Endothelial cell of umbilical vein (primary cell): ENCODE results near the gene SLC15A1. TPM values are rescaled to one million over a fixed set of nuclear protein-coding genes. Genes with fewer than 3 reads are reported as not detected.

Source experiments
- BruUV-seq: library from RNA; stranded (reverse); fragments of 400-500 nt; replicated peaks from 2 replicates; lab custom pipeline; 2021; lab: Mats Ljungman, UMichigan
- CTCF ChIA-PET: fragments of 300-600, 350-600 bp; sonication (Branson Sonifier 250); formaldehyde crosslinking; loops from one replicate; lab custom pipeline; 2021; ENCODE audit warnings: antibody characterized with exemption, inconsistent platforms; lab: Charles Lee
- POLR2A ChIA-PET: fragments of 300-600, 350-600 bp; sonication (Branson Sonifier 250); formaldehyde crosslinking; loops from one replicate; lab custom pipeline; 2021; ENCODE audit warnings: antibody characterized with exemption, inconsistent platforms; lab: Charles Lee
- DNase-seq: peaks from one replicate; pipeline ENCODE4 v3.0.0-alpha.2; 2011; ENCODE audit warnings: low read depth, low spot score
- FAIRE-seq: peaks from 2 replicates; lab custom pipeline; 2011; peaks lifted over from hg19 to GRCh38; lab: Jason Lieb, UNC
- H2AFZ ChIP-seq: 2 replicates; pipeline ENCODE4 v1.6.0; 2012; ENCODE audit warnings: low read depth, low read length, control low read depth, inconsistent platforms
- H3K27ac ChIP-seq: 2 replicates; pipeline ENCODE4 v1.5.1; 2011; ENCODE audit warnings: low read depth, mild to moderate bottlenecking, control low read depth, low read length, moderate library complexity; ENCODE audit not compliant: insufficient read depth
- H3K27me3 ChIP-seq, 2 experiments: 2 replicates each; pipeline versions ENCODE4 v1.6.0 to v1.6.1; 2011; ENCODE audit warnings: low read length in 2 of 2, mixed read lengths in 1 of 2; ENCODE audit not compliant: control insufficient read depth in 2 of 2, insufficient read depth in 2 of 2
- H3K36me3 ChIP-seq, 2 experiments: 2 replicates in 1 of 2; 3 replicates in 1 of 2; pipeline ENCODE4 v1.5.1; 2011; ENCODE audit warnings: low read length in 2 of 2, mild to moderate bottlenecking in 1 of 2, moderate library complexity in 1 of 2; ENCODE audit not compliant: control insufficient read depth in 2 of 2, insufficient read depth in 2 of 2; ENCODE audit errors: extremely low read depth in 1 of 2
- H3K4me1 ChIP-seq: 3 replicates; pipeline ENCODE4 v1.5.1; 2011; ENCODE audit warnings: mild to moderate bottlenecking, low read length; ENCODE audit not compliant: control insufficient read depth, insufficient read depth; ENCODE audit errors: extremely low read depth
- H3K4me2 ChIP-seq: 2 replicates; pipeline ENCODE4 v1.6.1; 2011; ENCODE audit warnings: low read length, control low read depth, mixed read lengths; ENCODE audit not compliant: insufficient read depth
- H3K4me3 ChIP-seq, 3 experiments: fragments of 200-600 bp in 1 of 3; sonication (generic), shearing (Covaris generic) in 1 of 3; replicated peaks in 1 of 3; 2 replicates each; pipeline ENCODE4 v1.5.1; 2011 to 2016; ENCODE audit warnings: control low read depth in 3 of 3, low read length in 3 of 3, mild to moderate bottlenecking in 2 of 3, inconsistent platforms in 1 of 3, low read depth in 1 of 3, moderate library complexity in 1 of 3; ENCODE audit not compliant: insufficient read depth in 1 of 3
- H3K79me2 ChIP-seq: 2 replicates; pipeline ENCODE4 v1.6.0; 2012; ENCODE audit warnings: low read length, inconsistent platforms; ENCODE audit not compliant: control insufficient read depth, insufficient read depth
- H3K9ac ChIP-seq: replicated peaks from 2 replicates; pipeline ENCODE3; 2011; ENCODE audit warnings: low read length, control low read depth; ENCODE audit not compliant: insufficient read depth; ENCODE audit errors: extremely low read depth
- H3K9me1 ChIP-seq: replicated peaks from 3 replicates; pipeline ENCODE4 v1.6.0; 2011; ENCODE audit warnings: mild to moderate bottlenecking, low read length; ENCODE audit not compliant: control insufficient read depth, insufficient read depth; ENCODE audit errors: extremely low read depth
- H3K9me3 ChIP-seq: replicated peaks from 2 replicates; pipeline ENCODE4 v1.5.1; 2012; ENCODE audit warnings: low read length, inconsistent platforms; ENCODE audit not compliant: control insufficient read depth, insufficient read depth
- H4K20me1 ChIP-seq: replicated peaks from 2 replicates; pipeline ENCODE3; 2011; ENCODE audit warnings: mild to moderate bottlenecking, low read length; ENCODE audit not compliant: control insufficient read depth, insufficient read depth; ENCODE audit errors: extremely low read depth
- EZH2 ChIP-seq: IDR thresholded peaks from 2 replicates; pipeline ENCODE4 v1.6.1; 2012; ENCODE audit warnings: borderline replicate concordance, low read depth, mild to moderate bottlenecking, moderate library complexity, low read length, inconsistent platforms; ENCODE audit not compliant: severe bottlenecking
- FOS ChIP-seq: IDR thresholded peaks from 2 replicates; pipeline ENCODE4 v1.6.1; 2011; ENCODE audit warnings: mild to moderate bottlenecking, low read length, moderate library complexity, borderline replicate concordance; ENCODE audit not compliant: insufficient read depth
- GATA2 ChIP-seq: IDR thresholded peaks from 2 replicates; pipeline ENCODE4 v1.7.0; 2011; ENCODE audit warnings: low read depth, mild to moderate bottlenecking, moderate library complexity, mixed read lengths, low read length; ENCODE audit not compliant: insufficient read length, insufficient read depth
- JUN ChIP-seq: IDR thresholded peaks from 2 replicates; pipeline ENCODE4 v1.6.1; 2011; ENCODE audit warnings: borderline replicate concordance, low read depth; ENCODE audit not compliant: insufficient read length, insufficient read depth
- MYC ChIP-seq: IDR thresholded peaks from one replicate; pipeline ENCODE4 v1.6.1; 2011; ENCODE audit warnings: mild to moderate bottlenecking, low read depth, low read length
- POLR2AphosphoS5 ChIP-seq: IDR thresholded peaks from 2 replicates; pipeline ENCODE4 v1.6.1; 2012; ENCODE audit warnings: low read depth, mild to moderate bottlenecking, control low read depth, low read length, moderate library complexity; ENCODE audit not compliant: insufficient read depth
- dilution Hi-C: fragments of 300-500 bp; cut with MboI; formaldehyde crosslinking; loops from one replicate; pipeline ENCODE4 v1.15.0; 2019; ENCODE audit warnings: low sequenced_read_pairs; ENCODE audit not compliant: extremely low pct_ligation_motif_present
- intact Hi-C: fragments of 100-400 bp; cut with micrococcal nuclease; formaldehyde crosslinking; loops from one replicate; pipeline ENCODE4 v1.10.0; 2022
- polyA plus RNA-seq, 4 experiments: library from polyadenylated mRNA; depleted of rRNA in 3 of 4; stranded (reverse) in 3 of 4; unstranded in 1 of 4; fragments of >200 nt; gene quantifications; 2 replicates each; pipeline versions ENCODE4 v1.2.1 to v1.2.3, GENCODE V29; 2011 to 2012; ENCODE audit warnings: missing spikeins in 1 of 4
- total RNA-seq: library from RNA; stranded (reverse); gene quantifications from 2 replicates; pipeline ENCODE4 v1.2.3, GENCODE V29; 2021
- TF ChIP-seq, protein P1 (sequence below): IDR thresholded peaks from 2 replicates; pipeline ENCODE4 v1.6.1; 2011; ENCODE audit not compliant: insufficient read depth, insufficient read length

SLC15A1 gene
- total and polyA plus RNA-seq, 2 donors (not counting 3 experiments of a cell fraction or from before 2014, with no cell fraction given) = not detected

DNA sequence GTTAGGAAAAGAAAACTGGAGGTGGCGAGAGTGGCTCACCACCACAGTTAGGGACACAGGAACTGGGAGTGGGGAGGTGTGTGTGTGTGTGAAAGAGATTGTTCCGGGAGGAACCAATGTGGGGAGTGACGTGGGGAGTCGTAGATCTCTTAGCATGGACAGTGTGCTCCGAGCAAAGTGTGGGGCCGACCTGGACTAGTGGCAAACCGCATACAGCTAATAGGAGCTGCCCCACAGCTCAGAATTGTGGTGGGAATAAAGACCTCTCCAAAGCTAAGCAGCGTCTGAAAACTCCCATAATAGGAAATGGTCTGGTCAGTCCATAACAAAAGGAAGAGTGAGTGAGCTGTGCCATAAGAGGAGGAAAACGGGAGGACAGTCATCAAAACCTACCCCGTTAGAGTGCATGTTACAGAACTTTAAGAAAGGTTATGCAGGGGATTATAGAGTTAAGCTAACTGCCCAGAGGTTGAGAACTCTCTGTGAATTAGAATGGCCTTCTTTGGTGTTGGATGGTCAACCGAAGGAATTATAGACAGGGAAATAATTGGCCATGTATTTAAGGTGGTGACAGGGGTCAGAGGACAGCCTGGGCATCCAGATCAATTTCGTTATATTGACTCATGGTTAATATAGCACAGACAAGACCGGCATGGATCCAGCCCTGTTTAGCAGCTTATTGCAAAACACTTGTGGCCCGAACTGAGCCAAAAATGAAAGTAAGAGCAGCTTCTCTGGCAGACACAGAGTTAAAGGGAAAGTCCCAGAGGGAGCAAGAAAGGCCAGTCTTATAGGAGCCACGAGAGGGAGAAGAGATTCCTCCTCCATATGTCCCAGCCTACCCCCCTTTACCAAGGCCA, 8.9 kb upstream of the SLC15A1 start:
- Histone ChIP-seq H3K27me3 (peaks cover 2 to 14% of the 10 kb centered on the region in 2 experiments), H3K4me3 (no peak overlapping the region), H3K9ac (no peak overlapping the region), H4K20me1 (no peaks in the 10 kb centered on the region), H3K79me2 (no peaks in the 10 kb centered on the region), H3K36me3 (no peaks in the 10 kb centered on the region), H3K9me1 (no peaks in the 10 kb centered on the region), H3K4me2 (no peak overlapping the region), H3K9me3 (no peaks in the 10 kb centered on the region), H3K27ac (no peak overlapping the region), H3K4me1 (no peaks in the 10 kb centered on the region), H2AFZ (no peak overlapping the region)
- FAIRE-seq (no peak), DNase-seq (no peak)
- dilution Hi-C loops (no loop called here), intact Hi-C loops (no loop called here)
- no TSS peak for BruUV-seq
- ChIA-PET POLR2A (no interaction called here), CTCF (no interaction called here)
- TF ChIP-seq JUN (no peak), MYC (no peak)
- TF ChIP-seq, protein P1, sequence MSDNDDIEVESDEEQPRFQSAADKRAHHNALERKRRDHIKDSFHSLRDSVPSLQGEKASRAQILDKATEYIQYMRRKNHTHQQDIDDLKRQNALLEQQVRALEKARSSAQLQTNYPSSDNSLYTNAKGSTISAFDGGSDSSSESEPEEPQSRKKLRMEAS = no peak

DNA sequence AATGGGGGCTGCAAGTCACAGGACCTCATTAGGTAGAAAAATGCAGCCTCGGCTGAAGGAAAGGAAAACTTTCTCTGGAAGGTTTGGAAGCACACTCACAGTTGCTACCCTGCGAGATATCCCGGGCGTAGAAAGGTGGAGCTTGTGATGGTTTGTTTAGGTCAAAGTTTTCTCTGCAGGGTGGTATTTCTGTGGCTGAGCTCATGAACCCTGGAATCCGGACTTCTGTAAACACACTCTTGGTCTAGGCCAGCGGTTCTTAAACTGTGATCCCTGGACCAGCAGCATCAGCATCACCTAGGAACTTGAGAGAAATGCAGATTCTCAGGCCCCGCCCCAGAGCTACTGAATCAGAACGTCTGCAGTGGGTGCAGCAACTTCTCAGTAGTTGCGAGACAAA, 3.3 kb upstream of the SLC15A1 start:
- CTCF ChIA-PET = no interaction called here
- H3K9ac ChIP-seq = no peak overlapping the region
- H3K79me2 ChIP-seq = no peaks in the 10 kb centered on the region

More for the DNA sequence above, 3.3 kb upstream of the SLC15A1 start:
- Histone ChIP-seq H3K9me3 (no peaks in the 10 kb centered on the region), H3K9me1 (no peaks in the 10 kb centered on the region), H3K4me3 (no peak overlapping the region), H3K36me3 (no peaks in the 10 kb centered on the region), H2AFZ (no peak overlapping the region), H3K27ac (no peak overlapping the region), H3K4me2 (no peak overlapping the region), H4K20me1 (no peaks in the 10 kb centered on the region), H3K4me1 (peaks cover 4% of the 10 kb centered on the region), H3K27me3 (peaks cover 18 to 24% of the 10 kb centered on the region in 2 experiments)
- TF ChIP-seq EZH2 = no peak
- TF ChIP-seq, protein P1 = no peak
- TF ChIP-seq GATA2 = no peak
- no peak for TF ChIP-seq FOS
- TF ChIP-seq POLR2AphosphoS5 = no peak
- FAIRE-seq = no peak
- DNase-seq = no peak
- POLR2A ChIA-PET = no interaction called here
- dilution Hi-C loops = no loop called here
- intact Hi-C loops = no loop called here
- BruUV-seq = no TSS peak
